GM21447 (cell line): ENCODE measurements around the gene MVK.

ENCODE experiments used
- ATAC-seq: cut with Tn5 transposase; IDR thresholded peaks from one replicate; pipeline ENCODE4 v1.9.1; 2021; ENCODE audit not compliant: unreplicated experiment

Gene MVK

DNA sequence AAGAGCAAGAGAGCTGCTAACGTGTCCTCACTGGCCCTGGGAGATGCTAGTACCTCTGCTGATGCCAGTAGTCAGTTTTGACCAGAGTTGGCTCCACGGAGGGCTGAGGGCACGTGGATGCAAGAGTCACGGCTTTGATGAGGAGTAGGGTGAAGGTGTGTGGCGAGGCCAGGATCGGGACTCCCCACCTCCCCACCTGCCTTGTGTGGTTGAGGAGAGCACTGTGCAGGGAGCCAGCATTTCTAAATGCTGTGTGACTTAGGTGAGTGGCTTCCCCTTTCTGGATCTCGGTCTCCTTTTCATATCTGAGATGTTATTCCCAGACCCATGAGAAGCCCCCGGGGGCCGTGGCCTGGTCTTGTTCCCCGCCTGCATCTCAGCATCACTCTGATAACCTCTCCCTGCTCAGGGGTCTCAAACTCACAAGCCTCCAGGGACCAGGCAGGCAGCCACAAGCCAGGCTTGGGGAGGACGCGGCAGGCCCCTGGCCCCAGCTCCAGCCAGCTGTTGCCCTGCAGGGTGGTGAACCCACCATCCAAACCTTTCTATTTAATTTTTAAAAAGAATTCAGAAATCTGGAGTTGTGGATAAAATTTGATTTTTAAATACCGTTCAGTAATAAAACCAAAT, 32.1 kb downstream of the MVK start:
- no peak for ATAC-seq

DNA sequence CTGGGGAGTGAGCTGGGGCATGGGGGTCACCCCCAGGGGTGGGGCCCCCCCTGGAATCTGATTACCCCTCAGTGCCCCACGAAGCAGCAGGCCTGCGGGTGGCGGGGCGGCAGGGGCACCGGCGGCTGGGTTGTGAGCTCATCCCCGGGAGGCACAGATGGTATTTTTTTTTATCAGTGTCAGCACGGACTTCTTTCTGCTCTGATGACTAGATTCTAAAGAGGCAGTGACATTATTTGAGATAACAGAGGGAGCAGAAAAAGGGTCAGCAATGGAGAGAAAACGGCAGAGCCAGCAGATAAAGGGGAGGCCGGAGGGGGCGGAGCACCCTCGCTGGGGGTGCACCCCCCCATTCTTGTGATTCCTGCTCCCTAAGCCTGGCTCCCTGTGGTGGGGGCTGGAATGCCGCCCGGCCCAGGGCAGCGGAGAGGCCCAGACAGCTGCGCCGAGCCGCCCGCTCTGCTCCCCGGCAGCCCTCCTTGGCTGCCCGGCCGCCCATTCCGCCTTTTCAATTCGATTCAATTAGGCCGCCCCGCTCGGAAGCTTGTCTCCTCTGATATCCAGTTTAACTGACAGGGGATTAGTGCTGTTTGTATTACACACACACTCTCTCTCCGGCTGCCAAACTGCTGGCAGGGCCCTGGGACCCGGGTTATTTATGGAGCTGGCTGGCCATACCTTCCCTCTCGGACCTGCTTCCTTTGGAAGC, 32.9 kb downstream of the MVK start:
- no peak for ATAC-seq

DNA sequence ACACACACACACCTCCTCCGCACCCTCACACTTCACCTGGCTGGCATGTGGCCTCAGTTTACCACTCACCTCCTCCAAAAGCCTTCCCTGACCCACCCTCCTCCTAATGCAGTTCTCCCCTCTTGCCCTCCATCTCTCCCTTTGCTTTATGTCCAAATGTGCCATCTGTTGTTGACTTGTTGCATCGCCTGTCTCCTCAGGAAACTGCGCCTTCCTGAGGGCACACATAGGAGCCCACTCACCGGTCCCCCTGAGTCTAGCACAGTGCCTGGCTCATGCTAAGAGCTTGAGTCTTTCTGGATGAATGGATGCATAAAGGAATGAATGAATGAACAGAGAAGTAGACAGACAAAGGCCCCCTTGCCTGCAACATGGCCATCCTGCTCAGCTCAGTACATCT, 34.0 kb downstream of the MVK start:
- no peak for ATAC-seq

- ATAC-seq = no peak
These were observed 34.7 kb downstream of the MVK start for GRCh38 chr12:109608270-109608669.

- ATAC-seq = no peak
These were observed 35.2 kb downstream of the MVK start for GRCh38 chr12:109608793-109609192.

DNA sequence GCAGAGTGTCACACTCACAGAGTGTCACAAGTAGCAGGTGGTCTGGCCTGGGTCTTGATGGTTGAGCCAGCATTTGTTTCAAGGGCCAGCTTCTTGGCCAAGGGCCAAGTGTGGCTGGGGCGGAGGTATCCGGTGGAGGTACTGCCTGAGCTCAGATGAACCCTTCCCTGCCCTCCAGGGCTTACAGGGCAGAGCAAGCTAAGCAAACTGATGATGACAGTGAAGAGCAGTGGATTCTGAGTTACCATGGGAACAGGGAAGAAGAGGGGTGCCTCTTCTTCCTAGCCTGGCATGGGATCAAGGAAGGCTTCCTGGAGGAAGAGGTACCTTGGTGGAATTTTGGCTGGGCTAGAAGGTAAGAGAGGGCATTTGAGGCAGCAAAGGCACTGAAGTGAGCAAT, 35.7 kb downstream of the MVK start:
- no peak for ATAC-seq

DNA sequence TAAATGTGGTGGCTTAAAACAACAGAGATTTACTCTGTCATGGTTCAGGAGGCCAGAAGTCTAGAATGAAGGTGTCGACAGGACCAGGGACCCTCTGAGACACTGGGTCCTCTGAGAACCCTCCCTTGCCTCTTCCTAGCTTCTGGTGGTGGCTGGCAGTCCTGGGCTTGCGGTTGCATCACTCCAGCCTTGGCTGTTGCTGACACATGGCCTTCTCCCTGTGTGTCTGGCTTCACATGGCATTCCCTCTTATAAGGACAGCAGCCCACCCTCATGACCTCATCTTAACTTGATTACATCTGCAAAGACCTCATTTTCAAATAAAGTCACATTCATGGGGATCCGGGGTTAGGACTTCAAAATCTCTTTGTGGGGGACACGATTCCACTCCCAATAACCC, 36.9 kb downstream of the MVK start:
- ATAC-seq = no peak

DNA sequence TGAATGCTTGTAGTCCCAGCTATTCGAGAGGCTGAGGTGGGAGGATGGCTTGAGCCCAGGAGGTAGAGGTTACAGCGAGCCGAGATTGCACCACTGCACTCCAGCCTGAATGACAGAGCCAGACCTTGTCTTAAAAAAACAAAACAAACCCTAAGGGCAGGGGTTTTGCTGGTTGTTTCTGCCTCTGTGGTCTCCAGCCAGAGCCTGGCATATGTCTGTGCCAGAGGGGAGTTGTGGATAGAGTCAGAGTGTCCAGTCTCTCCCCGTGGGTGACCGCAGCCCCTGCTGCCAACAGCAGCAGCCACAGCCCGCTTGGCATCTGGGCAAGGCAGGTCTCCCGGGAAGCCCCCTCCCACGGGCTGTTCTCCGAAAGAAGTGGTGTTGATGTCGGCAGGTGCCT, 37.6 kb downstream of the MVK start:
- no peak for ATAC-seq

- no peak for ATAC-seq
These were observed 38.4 kb downstream of the MVK start for GRCh38 chr12:109612003-109612402.

DNA sequence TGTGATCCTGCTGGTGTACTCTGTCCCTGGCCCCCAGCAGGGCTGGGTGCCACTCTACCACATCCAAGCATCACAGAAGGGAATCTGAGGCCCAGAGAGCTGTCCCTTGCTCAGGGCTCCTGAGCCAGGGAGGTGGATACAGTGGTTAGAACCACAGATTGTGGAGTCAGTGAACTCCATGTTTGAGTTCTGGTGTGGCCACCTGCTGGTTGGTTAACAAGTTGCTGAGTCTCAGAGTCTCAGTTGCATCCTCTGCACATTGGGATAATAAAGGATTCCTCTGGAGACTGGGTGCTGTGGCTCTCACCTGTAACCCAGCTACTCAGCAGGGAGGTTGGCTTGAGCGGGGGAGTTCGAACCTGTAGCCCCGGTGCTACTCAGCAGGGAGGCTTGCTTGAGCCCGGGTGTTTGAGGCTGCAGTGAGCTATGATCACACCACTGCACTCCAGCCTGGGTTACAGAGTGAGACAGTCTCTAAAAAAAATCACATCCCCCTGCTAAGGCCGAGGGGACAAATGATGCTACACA, 39.4 kb downstream of the MVK start:
- ATAC-seq = no peak

DNA sequence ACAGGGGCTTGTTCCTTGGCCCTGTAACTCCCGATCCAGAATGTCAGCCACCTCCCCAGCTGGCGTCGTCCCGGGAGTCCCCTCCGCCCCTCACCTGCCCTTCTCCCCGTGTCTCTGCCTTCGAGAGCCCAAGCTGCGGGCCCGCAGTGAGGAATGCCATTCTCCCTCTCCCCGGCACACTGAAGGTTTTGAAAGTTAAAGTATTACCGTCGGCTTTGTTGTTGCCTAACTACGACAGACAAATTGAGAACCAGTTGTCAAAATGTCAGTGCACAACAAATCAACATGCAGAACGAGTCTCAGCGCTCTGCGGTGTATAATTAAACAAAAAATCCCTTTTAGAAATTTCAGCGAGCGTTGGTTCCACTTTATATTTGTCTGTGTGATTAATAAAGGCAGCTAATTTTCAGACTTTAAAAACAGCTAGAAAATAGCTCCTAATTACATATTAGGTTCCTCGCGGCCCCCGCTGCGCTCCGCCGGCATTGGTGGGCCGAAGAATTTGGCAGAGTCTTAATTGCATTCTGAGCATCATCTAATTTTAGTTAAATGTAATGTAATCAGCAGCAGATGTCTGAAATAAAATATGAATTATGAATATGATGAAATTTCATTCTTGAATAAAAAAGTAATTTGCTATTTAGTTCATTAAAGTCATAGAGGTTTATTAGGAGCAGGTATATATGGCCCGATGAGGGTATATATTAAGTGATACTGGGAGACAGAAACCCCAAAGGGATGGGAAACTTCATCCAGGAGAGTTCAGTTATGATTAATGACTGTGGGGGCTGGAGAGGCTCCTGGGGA, 40.3 kb downstream of the MVK start:
- no peak for ATAC-seq

DNA sequence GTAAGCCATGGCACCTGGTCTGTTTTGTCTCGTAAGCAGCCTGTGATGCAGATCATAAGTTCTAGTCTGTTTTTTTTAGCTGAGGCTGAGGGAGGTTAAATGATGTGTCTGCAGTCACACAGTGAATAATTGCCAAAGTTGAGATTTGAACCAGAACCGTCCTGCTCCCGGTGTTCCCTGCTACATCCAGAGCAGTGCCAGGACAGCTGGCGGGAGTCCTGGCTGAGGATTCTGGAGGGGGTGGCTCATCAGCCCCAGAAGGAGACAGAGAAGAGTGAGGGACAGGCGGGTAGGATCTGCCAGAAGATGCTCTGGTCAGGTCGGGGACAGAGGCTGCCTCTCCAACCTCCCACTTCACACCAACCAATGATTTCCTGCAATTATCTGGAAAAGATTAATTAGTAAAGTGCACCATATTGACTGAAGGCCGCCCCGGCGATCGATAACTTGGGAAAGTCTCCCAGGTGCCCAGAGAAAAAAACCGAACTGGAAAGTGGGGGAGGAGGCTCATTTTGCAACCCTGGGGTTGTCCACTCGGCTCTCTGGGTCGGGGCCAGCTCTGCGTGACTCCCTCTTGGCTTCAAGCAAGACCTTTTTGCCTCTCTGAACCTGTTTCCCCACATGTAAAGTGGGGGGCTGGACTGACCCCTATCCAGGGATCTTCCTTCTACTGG, 42.1 kb downstream of the MVK start:
- no peak for ATAC-seq

DNA sequence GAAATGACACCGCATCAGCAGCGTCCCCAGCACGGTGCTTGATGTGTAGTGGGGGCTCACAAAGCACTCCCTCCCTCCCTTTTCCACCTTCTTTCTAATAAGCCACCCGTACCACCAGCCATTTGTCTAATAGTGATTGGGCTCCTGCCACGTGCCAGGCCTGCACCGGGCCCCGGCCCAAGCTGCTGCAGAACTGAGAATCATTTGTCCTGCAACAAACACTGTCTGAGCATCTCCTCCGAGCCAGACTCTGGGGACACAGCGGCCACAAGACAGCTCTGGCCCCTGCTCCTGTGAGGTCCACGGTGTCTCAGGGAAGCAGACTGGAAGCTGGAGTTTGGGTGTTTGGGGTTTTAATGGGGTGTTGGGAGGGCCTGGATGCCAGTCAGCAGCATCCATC, 43.9 kb downstream of the MVK start:
- no peak for ATAC-seq

DNA sequence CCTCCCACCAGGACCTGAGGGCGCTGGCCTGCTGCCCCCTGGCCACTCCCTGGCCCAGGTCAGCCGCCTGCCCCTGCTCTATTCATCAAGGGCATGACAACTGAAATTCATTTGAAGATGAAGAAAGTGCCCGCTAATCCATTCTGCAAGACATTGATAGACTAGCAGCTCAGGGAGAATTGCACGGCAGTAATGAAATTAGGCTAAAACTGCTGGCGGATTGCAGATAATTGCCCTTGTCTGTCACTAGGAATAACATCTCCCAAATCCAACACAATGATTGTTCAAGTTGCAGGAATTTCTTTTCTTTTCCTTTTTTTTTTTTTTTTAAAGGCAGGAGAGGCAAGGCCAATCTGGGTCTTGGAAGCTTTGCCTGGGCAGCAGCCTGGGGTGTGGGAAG, 44.5 kb downstream of the MVK start:
- no peak for ATAC-seq

DNA sequence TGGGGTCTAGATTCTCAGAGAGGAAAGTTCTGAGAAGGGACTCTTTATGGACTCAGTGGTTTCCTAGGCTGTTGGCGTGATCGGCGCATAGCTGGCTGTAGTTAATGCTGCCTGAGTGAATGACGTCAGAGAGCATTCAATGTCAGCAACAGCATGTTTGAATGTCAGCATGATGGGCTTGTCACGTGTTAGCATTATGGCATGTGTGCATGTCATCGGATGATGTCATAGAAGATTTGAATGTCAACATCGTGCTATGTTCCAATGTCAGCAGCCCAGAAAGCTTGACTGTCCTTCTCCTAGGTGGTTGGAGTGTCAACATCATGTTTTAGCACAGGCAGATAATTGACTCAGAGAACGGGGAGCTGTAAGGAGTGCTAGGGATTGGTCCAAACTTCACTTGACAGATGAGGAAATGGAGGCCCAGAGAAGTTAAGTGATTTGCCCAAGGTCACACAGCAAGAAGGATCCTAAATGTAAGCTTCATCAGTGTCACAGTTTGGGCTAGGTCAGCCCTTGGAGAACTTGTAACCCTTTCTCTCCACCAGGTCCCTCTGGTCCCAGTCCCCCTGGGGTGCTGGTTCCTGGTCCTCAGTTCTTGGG, 45.5 kb downstream of the MVK start:
- no peak for ATAC-seq

DNA sequence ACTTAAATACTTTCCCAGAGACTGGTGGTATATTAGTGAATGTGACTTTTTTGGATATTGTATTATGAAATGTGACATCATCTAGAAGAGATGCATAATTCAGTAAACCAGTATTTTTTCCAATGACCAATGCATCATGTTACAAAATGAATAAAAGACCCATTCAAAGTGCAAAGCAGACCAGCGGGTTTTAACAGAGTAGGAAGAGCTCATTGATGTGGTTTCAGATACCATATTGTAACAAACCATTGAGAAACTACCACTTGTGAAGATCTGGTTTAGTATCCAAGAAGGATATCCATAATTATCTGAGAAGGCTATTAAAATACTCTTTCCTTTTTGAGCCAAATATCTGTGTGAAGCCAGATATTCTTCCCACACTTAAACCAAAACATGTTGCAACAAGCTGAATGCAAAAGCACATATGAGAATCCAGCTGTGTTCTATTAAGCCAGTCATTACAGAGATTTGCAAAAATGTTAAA, 47.7 kb downstream of the MVK start:
- ATAC-seq = no peak

GRCh38 chr12:109621901-109622364, 48.3 kb downstream of the MVK start:
- ATAC-seq = no peak

GRCh38 chr12:109624467-109624866, 50.9 kb downstream of the MVK start:
- ATAC-seq = no peak

- ATAC-seq = no peak
These were observed 51.6 kb downstream of the MVK start for GRCh38 chr12:109625131-109625559.

- ATAC-seq = no peak
These were observed 52.3 kb downstream of the MVK start for GRCh38 chr12:109625749-109626377.
